Stomach (tissue), 9 donors: ENCODE measurements around the gene CDH9. TPM values are rescaled to one million over a fixed set of nuclear protein-coding genes. Genes with fewer than 3 reads are reported as not detected.

Source experiments
- DNase-seq, 2 donors: peaks; one replicate each; pipeline versions ENCODE4 v3.0.0 to v3.0.0-alpha.2; 2013 to 2019
- H3K27ac ChIP-seq, 5 donors: fragments of 200-600 bp in 4 of 5; sonication (generic) in 4 of 5; one replicate each; pipeline ENCODE4 v1.5.1; 2013 to 2019; ENCODE audit warnings: mild to moderate bottlenecking in 1 of 5, moderate library complexity in 1 of 5
- H3K27me3 ChIP-seq, 3 donors: fragments of 200-600 bp; sonication (generic); one replicate each; pipeline ENCODE4 v1.5.1; 2017 to 2019; ENCODE audit warnings: mixed run types in 1 of 3
- H3K36me3 ChIP-seq, 4 donors: fragments of 200-600 bp; sonication (generic); 1 replicate in 3 of 4; 2 replicates in 1 of 4; pipeline ENCODE4 v1.5.1; 2016 to 2019
- H3K4me1 ChIP-seq, 4 donors: fragments of 200-600 bp; sonication (generic); one replicate each; pipeline ENCODE4 v1.5.1; 2016 to 2019
- H3K4me3 ChIP-seq, 4 donors: fragments of 200-600 bp; sonication (generic) in 3 of 4; one replicate each; pipeline ENCODE4 v1.5.1; 2016 to 2019; ENCODE audit warnings: mild to moderate bottlenecking in 1 of 4
- H3K9me3 ChIP-seq, 4 donors: fragments of 200-600 bp; sonication (generic); one replicate each; pipeline ENCODE4 v1.5.1; 2016 to 2019
- EP300 ChIP-seq: sonication (generic); formaldehyde crosslinking; IDR thresholded peaks from one replicate; pipeline ENCODE4 v1.6.1; 2017; ENCODE audit warnings: antibody characterized with exemption
- POLR2A ChIP-seq, 4 donors: fragments of 450-650 bp; IDR thresholded peaks; one replicate each; pipeline ENCODE4 v1.6.1; 2016; ENCODE audit warnings: antibody characterized with exemption in 4 of 4, control low read depth in 2 of 4, mild to moderate bottlenecking in 1 of 4, moderate library complexity in 1 of 4
- POLR2AphosphoS5 ChIP-seq, 3 donors: sonication (generic); formaldehyde crosslinking; IDR thresholded peaks; one replicate each; pipeline ENCODE4 v1.6.1; 2016; ENCODE audit warnings: antibody characterized with exemption in 3 of 3
- WGBS, 5 donors: extraction: QIAGEN DNeasy Blood & Tissue Kit in 3 of 5; methylation state at CpG; one replicate each; pipeline versions ENCODE4 v1.1.5 to v1.1.7; 2013 to 2018; 5-methylcytosine and 5-hydroxymethylcytosine counted together
- intact Hi-C: fragments of 100-400 bp; cut with DNase I; formaldehyde crosslinking; loops from one replicate; pipeline ENCODE4 v1.15.1; 2023; ENCODE audit warnings: low total_unique reads
- polyA plus RNA-seq, 3 donors: library from polyadenylated mRNA; stranded (reverse); fragments of 200-250 nt; gene quantifications; one replicate each; pipeline ENCODE4 v1.2.3, GENCODE V29; 2013
- total RNA-seq, 5 donors: library from RNA; depleted of rRNA; stranded (reverse); fragments of >200 nt; gene quantifications; one replicate each; pipeline versions ENCODE4 v1.1.0 to v1.2.3, GENCODE V29; 2014 to 2016
- TF ChIP-seq, protein P1 (sequence below), 7 experiments: fragments of 450-650 bp in 4 of 7; fragments of 200-600 bp in 3 of 7; sonication (generic) in 3 of 7; IDR thresholded peaks; one replicate each; pipeline ENCODE4 v1.5.1; 2016 to 2019; ENCODE audit warnings: antibody characterized with exemption in 7 of 7, control low read depth in 2 of 7, mild to moderate bottlenecking in 1 of 7
- donor health status: healthy with polysubstance abuse.
- donor health status: Bipolar disorder and iron deficiency.
- donor health status: healthy.

The CDH9 gene
- total and polyA plus RNA-seq, 8 donors: 2.0 TPM; not detected in 7

DNA sequence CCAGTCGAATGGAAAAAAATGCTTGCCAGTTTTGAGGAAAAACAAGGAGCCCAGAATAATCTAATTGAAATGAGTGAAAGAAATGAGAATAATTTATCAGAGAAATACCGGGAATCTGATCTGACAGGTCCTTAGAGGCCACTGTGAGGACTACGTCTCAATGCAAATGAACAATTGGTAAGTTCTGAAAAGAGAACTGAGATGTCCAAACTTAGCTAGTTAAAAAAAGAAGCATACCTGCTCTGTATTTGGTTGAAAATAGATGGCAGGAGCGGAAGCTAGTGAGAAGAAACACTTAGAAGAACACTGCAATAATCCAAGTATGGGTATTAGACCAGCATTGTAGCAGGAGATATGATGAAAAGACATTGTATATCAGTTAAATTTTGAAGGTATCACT is 161.2 kb downstream of the CDH9 start:
- 77 to 87% (median 80%) methylated on average over 4 of the region's 4 CpGs for WGBS, 5 donors
- no peaks in the 10 kb centered on the region for H3K9me3 ChIP-seq
- TF ChIP-seq POLR2A (IDR thresholded peaks at IDR 0.05) (no peak), EP300 (no peak), POLR2AphosphoS5 (IDR thresholded peaks at IDR 0.05) (no peak)
- TF ChIP-seq, protein P1, sequence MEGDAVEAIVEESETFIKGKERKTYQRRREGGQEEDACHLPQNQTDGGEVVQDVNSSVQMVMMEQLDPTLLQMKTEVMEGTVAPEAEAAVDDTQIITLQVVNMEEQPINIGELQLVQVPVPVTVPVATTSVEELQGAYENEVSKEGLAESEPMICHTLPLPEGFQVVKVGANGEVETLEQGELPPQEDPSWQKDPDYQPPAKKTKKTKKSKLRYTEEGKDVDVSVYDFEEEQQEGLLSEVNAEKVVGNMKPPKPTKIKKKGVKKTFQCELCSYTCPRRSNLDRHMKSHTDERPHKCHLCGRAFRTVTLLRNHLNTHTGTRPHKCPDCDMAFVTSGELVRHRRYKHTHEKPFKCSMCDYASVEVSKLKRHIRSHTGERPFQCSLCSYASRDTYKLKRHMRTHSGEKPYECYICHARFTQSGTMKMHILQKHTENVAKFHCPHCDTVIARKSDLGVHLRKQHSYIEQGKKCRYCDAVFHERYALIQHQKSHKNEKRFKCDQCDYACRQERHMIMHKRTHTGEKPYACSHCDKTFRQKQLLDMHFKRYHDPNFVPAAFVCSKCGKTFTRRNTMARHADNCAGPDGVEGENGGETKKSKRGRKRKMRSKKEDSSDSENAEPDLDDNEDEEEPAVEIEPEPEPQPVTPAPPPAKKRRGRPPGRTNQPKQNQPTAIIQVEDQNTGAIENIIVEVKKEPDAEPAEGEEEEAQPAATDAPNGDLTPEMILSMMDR (IDR thresholded peaks at IDR 0.05): no peak
- H3K27me3 ChIP-seq: no peaks in the 10 kb centered on the region
- H3K4me1 ChIP-seq: no peaks in the 10 kb centered on the region
- intact Hi-C loops: no loop called here
- H3K4me3 ChIP-seq: no peak overlapping the region
- H3K27ac ChIP-seq: no peak overlapping the region
- no peak for DNase-seq
- no peaks in the 10 kb centered on the region for H3K36me3 ChIP-seq

DNA sequence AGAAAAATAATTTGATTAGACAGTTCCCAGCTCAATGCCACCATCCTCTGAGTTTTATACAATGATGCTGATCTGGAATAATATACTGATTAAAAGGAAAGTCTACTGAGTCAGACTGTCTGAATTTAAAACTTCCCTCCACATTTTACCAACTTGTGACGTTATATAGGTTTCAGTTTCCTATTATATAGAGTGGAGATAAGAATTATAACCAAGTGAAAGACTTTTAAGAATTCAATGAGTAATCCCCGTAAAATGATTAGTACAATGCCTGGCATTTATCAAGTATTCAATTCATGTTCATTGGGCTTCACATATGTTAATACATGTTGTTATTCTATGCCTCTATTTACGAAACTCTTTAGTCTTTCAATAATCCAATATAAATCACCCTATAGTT is 166.0 kb downstream of the CDH9 start:
- intact Hi-C loops: no loop called here
- no peak overlapping the region for H3K4me3 ChIP-seq
- H3K27ac ChIP-seq: no peak overlapping the region
- H3K27me3 ChIP-seq: no peaks in the 10 kb centered on the region
- H3K36me3 ChIP-seq: no peaks in the 10 kb centered on the region
- DNase-seq: no peak
- WGBS, 5 donors: 72 to 79% (median 73%) methylated on average over 3 of the region's 3 CpGs
- no peak for TF ChIP-seq EP300
- no peak for TF ChIP-seq POLR2A (IDR thresholded peaks at IDR 0.05)
- no peak for TF ChIP-seq POLR2AphosphoS5 (IDR thresholded peaks at IDR 0.05)
- TF ChIP-seq, protein P1 (IDR thresholded peaks at IDR 0.05): no peak
- no peaks in the 10 kb centered on the region for H3K9me3 ChIP-seq
- no peaks in the 10 kb centered on the region for H3K4me1 ChIP-seq

DNA sequence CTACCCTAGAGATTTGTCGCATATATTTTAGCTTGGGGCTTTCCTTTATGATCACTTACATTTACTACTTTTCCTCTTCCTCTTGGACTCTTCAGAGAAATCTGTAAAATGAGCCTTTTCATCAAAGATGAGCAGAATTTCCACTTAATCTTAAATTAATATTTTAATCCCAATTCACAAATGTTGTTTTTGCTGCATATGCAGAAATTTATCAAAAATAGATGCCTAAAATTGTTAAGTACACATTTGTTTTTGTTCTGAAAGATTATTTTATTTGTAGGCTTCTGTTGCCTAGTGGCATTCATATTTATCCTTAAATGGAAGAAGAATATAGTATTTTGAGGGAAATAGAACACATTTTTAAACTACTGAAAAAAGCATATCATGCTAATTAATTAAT is 168.6 kb downstream of the CDH9 start:
- Histone ChIP-seq H3K27ac (no peak overlapping the region), H3K36me3 (no peaks in the 10 kb centered on the region), H3K9me3 (peaks cover 0 to 3% (median 0%) of the 10 kb centered on the region in 4 donors), H3K4me3 (no peak overlapping the region), H3K27me3 (no peaks in the 10 kb centered on the region), H3K4me1 (no peaks in the 10 kb centered on the region)
- intact Hi-C loops: no loop called here
- TF ChIP-seq POLR2A (IDR thresholded peaks at IDR 0.05): no peak
- TF ChIP-seq, protein P1 (IDR thresholded peaks at IDR 0.05): no peak
- WGBS, 5 donors: 77 to 91% (median 87%) methylated on average over 1 of the region's 1 CpG
- no peak for DNase-seq

DNA sequence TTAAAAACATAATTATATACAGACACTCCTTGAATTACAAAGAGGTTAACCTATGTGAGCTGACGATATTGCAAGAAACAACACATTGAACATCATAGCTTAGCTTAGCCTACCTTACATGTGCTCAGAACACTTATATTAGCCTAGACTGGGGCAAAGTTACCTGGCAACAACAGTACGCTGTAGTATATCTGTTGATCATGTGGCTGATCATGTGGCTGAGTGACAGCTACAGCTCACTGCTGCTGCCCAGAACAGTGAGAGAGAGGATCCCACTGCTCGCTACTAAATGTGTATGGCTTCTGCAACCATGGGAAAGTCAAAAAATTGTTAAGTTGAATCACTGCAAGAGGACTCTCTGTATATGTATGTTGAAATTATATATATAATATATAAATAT is 169.9 kb downstream of the CDH9 start:
- Histone ChIP-seq H3K27ac (no peak overlapping the region), H3K4me3 (no peak overlapping the region), H3K4me1 (no peaks in the 10 kb centered on the region), H3K9me3 (peaks cover 0 to 3% (median 0%) of the 10 kb centered on the region in 4 donors), H3K36me3 (no peaks in the 10 kb centered on the region), H3K27me3 (no peaks in the 10 kb centered on the region)
- intact Hi-C loops: no loop called here
- no peak for DNase-seq
- TF ChIP-seq POLR2A (IDR thresholded peaks at IDR 0.05): no peak
- no peak for TF ChIP-seq POLR2AphosphoS5 (IDR thresholded peaks at IDR 0.05)
- TF ChIP-seq EP300: no peak
- TF ChIP-seq, protein P1 (IDR thresholded peaks at IDR 0.05): no peak
- WGBS, 5 donors: 65 to 83% (median 72%) methylated on average over 3 of the region's 3 CpGs
